HEK293T (cell line): ENCODE data around the gene CLRN3.

Experiments
- ARNT ChIP-seq: fragments of 450-650 bp; IDR thresholded peaks from 2 replicates; pipeline ENCODE4 v1.6.1; 2017; ENCODE audit warnings: mild to moderate bottlenecking
- ELF4 ChIP-seq: fragments of 450-650 bp; IDR thresholded peaks from 2 replicates; pipeline ENCODE4 v1.6.1; 2017; ENCODE audit warnings: antibody characterized with exemption
- FOXA1 ChIP-seq: fragments of 450-650 bp; IDR thresholded peaks from 2 replicates; pipeline ENCODE4 v1.6.1; 2016; ENCODE audit warnings: mild to moderate bottlenecking
- FOXK2 ChIP-seq: fragments of 450-650 bp; IDR thresholded peaks from 2 replicates; pipeline ENCODE4 v1.6.1; 2016; ENCODE audit warnings: mild to moderate bottlenecking
- FOXM1 ChIP-seq: fragments of 450-650 bp; IDR thresholded peaks from 2 replicates; pipeline ENCODE4 v1.6.1; 2017; ENCODE audit warnings: mild to moderate bottlenecking, borderline replicate concordance
- HDGF ChIP-seq: fragments of 450-650 bp; IDR thresholded peaks from 2 replicates; pipeline ENCODE4 v1.6.1; 2017; ENCODE audit warnings: antibody characterized with exemption, borderline replicate concordance
- L3MBTL2 ChIP-seq: fragments of 450-650 bp; conservative IDR thresholded peaks from 2 replicates; pipeline ENCODE4 v1.6.1; 2016; ENCODE audit warnings: mild to moderate bottlenecking
- SP1 ChIP-seq: fragments of 450-650 bp; IDR thresholded peaks from 2 replicates; pipeline ENCODE4 v1.6.1; 2017
- SUZ12 ChIP-seq: fragments of 450-650 bp; IDR thresholded peaks from 2 replicates; pipeline ENCODE4 v1.6.1; 2016; ENCODE audit warnings: mild to moderate bottlenecking
- TARDBP ChIP-seq: fragments of 450-650 bp; IDR thresholded peaks from 2 replicates; pipeline ENCODE4 v1.6.1; 2016
- ZNF384 ChIP-seq: fragments of 450-650 bp; IDR thresholded peaks from 2 replicates; pipeline ENCODE4 v1.6.1; 2016
- TF ChIP-seq, protein P1 (sequence below): fragments of 450-650 bp; IDR thresholded peaks from 2 replicates; pipeline ENCODE4 v1.6.1; 2016

DNA sequence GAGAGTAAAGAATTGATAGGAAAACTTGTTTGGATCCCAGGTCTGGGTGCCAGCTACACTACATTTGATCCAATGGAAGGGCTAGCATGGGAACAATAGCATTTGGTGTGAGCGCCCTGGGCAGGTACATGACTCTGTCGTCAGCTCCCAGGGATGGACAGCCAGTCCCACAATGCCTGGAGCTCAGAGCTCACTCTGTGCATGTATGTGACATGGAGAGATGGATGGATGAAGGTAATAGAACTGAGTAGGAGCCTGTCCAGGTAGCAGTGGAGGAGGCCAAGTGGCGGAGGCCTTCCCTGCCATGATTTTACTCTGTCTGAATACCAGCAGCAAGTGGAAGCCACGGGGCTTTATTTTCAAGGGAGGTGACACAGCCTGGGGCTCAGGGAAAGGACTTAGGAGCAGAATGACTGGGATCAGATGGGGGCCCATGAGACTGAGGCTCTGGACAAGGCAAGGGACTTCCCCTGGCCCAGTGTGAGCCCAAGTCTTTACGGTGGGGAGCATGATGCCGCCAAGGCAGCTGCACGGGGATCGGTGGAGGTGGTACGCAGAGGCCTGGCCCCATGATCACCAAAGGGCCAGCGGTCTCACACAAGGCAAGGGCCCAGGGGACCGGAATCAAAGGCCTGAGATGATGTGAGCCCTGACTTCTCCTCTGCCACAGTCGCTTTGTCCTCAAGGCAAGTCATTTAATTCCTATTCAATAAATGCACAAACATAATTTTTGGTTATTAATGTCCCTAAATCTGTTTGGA is 20.0 kb upstream of the CLRN3 start:
- no peak for TF ChIP-seq TARDBP
- TF ChIP-seq HDGF, result no peak
- TF ChIP-seq, protein P1, sequence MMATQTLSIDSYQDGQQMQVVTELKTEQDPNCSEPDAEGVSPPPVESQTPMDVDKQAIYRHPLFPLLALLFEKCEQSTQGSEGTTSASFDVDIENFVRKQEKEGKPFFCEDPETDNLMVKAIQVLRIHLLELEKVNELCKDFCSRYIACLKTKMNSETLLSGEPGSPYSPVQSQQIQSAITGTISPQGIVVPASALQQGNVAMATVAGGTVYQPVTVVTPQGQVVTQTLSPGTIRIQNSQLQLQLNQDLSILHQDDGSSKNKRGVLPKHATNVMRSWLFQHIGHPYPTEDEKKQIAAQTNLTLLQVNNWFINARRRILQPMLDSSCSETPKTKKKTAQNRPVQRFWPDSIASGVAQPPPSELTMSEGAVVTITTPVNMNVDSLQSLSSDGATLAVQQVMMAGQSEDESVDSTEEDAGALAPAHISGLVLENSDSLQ, result no peak
- TF ChIP-seq SUZ12, result no peak
- no peak for TF ChIP-seq FOXK2
- no peak for TF ChIP-seq SP1
- TF ChIP-seq L3MBTL2, result no peak
- TF ChIP-seq ARNT, result no peak
- TF ChIP-seq FOXA1, result no peak
- TF ChIP-seq FOXM1, result no peak
- TF ChIP-seq ELF4, result no peak
- TF ChIP-seq ZNF384, result no peak
